GM21381 (cell line): Measurements from ENCODE around the gene MCF2L2.
"Not testable (repeated sequence)": the region's sequence is repeated elsewhere in the genome, so short reads cannot be mapped to it uniquely, and the experiment has no call there.

Source experiments
- ATAC-seq: cut with Tn5 transposase; IDR thresholded peaks from one replicate; pipeline ENCODE4 v1.9.1; 2021; ENCODE audit warnings: mild to moderate bottlenecking, moderate library complexity; ENCODE audit not compliant: unreplicated experiment

MCF2L2 gene

GRCh38 chr3:183428447-183429211 is at the start of gene MCF2L2:
MCF2L2 (minus strand) TSS chr3:183428619; CDS start chr3:183427977, 642 bp downstream.
- peak; percentile 77 for ATAC-seq

- ATAC-seq: no peak
Observed at GRCh38 chr3:183477801-183478456, 49.5 kb upstream of the MCF2L2 start.

- not testable (repeated sequence) for ATAC-seq
Observed at GRCh38 chr3:183475764-183476162, 47.3 kb upstream of the MCF2L2 start.

GRCh38 chr3:183475016-183475763 is 46.8 kb upstream of the MCF2L2 start:
- ATAC-seq: no peak

GRCh38 chr3:183473969-183474368 is 45.5 kb upstream of the MCF2L2 start:
- ATAC-seq: no peak

- no peak for ATAC-seq
Observed at GRCh38 chr3:183472155-183472554, 43.7 kb upstream of the MCF2L2 start.

- ATAC-seq: no peak
Observed at GRCh38 chr3:183468424-183468823, 40.0 kb upstream of the MCF2L2 start.

GRCh38 chr3:183466575-183466974 is 38.2 kb upstream of the MCF2L2 start:
- ATAC-seq: no peak

- ATAC-seq: not testable (repeated sequence)
Observed at GRCh38 chr3:183465710-183466109, 37.3 kb upstream of the MCF2L2 start.

GRCh38 chr3:183464480-183464879 is 36.1 kb upstream of the MCF2L2 start:
- ATAC-seq: no peak

GRCh38 chr3:183460081-183461055 is 31.9 kb upstream of the MCF2L2 start:
- no peak for ATAC-seq

GRCh38 chr3:183455089-183455488 is 26.7 kb upstream of the MCF2L2 start:
- ATAC-seq: no peak

- ATAC-seq: no peak
Observed at GRCh38 chr3:183454064-183454463, 25.6 kb upstream of the MCF2L2 start.

GRCh38 chr3:183449791-183450190 is 21.4 kb upstream of the MCF2L2 start:
- ATAC-seq: no peak

GRCh38 chr3:183449391-183449790 is 21.0 kb upstream of the MCF2L2 start:
- no peak for ATAC-seq

GRCh38 chr3:183448369-183449128 is 20.1 kb upstream of the MCF2L2 start:
- ATAC-seq: no peak

GRCh38 chr3:183447206-183448001 is 19.0 kb upstream of the MCF2L2 start:
- peak; percentile 82 for ATAC-seq

- no peak for ATAC-seq
Observed at GRCh38 chr3:183446838-183447205, 18.4 kb upstream of the MCF2L2 start.

GRCh38 chr3:183444748-183445147 is 16.3 kb upstream of the MCF2L2 start:
- ATAC-seq: no peak
